SH-SY5Y (cell line): Measurements from ENCODE around the gene TEX101.

Source experiments
- GATA2 ChIP-seq: IDR thresholded peaks from 2 replicates; pipeline ENCODE4 v1.6.1; 2011; ENCODE audit warnings: mild to moderate bottlenecking, low read depth, low read length
- GATA3 ChIP-seq: IDR thresholded peaks from 2 replicates; pipeline ENCODE4 v1.6.1; 2011; ENCODE audit warnings: low read depth, mild to moderate bottlenecking, low read length, moderate library complexity

DNA sequence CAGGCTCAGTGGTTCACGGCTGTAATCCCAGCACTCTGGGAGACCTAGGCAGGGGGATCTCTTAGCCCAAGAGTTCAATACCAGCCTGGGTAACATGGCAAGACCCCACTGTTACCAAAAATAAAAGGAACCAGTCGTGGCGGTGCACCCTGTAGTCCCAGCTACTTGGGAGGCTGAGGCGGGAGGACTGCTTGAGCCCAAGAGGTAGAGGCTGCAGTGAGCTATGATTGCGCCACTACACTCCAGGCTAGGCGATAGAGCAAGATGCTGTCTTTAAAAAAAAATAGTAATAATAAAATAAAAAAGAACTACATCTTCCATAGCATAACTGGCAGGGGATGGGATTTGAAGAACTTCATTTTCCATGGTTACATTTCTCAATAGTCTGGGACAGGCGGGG lies 47.7 kb downstream of the TEX101 start:
- TF ChIP-seq GATA2 (no peak), GATA3 (no peak)
